Right lobe of liver (tissue), 4 donors: ENCODE measurements around the gene RCC2.

Experiments
- CTCF ChIP-seq, 4 donors: fragments of 200-600 bp in 3 of 4; fragments of 450-650 bp in 1 of 4; IDR thresholded peaks; one replicate each; pipeline versions ENCODE4 v1.5.1 to v1.8.0; 2016 to 2022; ENCODE audit warnings: antibody characterized with exemption in 4 of 4, mild to moderate bottlenecking in 2 of 4
- POLR2A ChIP-seq: fragments of 450-650 bp; IDR thresholded peaks from one replicate; pipeline ENCODE4 v1.6.1; 2017; ENCODE audit warnings: antibody characterized with exemption, mild to moderate bottlenecking
- donor health status: DM: no; HTN: no; CAD: no.
- donor health status: DM: no; HTN: no; CAD: no.
- donor health status: DM: no; HTN: yes; CAD: no.

GRCh38 chr1:17359031-17359430 is 80.4 kb downstream of the RCC2 start:
- TF ChIP-seq CTCF (IDR thresholded peaks at IDR 0.05) (no peak), POLR2A (no peak)
